ENCODE results near the gene HKDC1.
A peak's percentile ranks its signal among the peaks of the same experiment; 100 is the strongest.
"Not testable (repeated sequence)": the region's sequence is repeated elsewhere in the genome, so short reads cannot be mapped to it uniquely, and the experiment has no call there.

The HKDC1 gene

DNA sequence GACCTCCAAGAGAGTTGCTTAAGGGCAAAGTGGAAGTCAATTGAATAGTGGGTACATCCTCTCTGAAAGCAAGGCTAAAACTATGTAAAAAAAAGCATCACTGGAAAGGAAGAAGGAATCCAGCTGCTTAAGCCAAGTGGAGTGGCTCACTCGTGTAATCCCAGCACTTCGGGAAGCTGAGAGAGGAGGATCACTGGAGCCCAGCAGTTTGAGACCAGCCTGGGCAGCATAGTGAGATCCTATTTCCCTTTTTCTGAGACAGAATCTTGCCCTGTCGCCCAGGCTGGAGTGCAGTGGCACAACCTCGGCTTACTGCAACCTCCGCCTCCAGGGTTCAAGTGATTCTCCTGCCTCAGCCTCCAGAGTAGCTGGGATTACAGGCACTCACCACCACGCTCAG, 64.3 kb downstream of the HKDC1 start:
- not testable (repeated sequence) for DNase-seq

DNA sequence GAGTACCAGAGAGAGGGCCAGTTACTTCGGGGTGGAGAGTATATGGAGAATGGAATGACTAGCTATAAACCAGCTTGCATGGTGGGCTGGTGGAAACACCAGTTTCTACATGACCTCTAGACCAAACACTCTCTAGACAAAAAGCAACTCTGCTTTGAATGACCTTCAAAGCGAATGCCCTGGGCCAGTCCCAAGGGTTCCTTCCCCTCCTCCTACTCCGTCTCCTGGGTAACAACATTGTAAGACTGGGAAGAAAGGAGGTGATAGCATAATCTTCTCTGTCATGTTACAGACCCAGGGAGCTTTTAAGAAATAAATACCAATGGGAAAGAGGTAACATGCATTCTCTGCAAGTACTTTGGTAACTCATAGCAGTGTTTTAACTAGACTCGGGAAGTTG, 65.6 kb downstream of the HKDC1 start:
- no peak for DNase-seq

GRCh38 chr10:69287181-69287580, 67.0 kb downstream of the HKDC1 start:
- peak; percentile 29 to 50 for DNase-seq

- no peak for DNase-seq
Measured at GRCh38 chr10:69290993-69291392, 70.9 kb downstream of the HKDC1 start.

DNA sequence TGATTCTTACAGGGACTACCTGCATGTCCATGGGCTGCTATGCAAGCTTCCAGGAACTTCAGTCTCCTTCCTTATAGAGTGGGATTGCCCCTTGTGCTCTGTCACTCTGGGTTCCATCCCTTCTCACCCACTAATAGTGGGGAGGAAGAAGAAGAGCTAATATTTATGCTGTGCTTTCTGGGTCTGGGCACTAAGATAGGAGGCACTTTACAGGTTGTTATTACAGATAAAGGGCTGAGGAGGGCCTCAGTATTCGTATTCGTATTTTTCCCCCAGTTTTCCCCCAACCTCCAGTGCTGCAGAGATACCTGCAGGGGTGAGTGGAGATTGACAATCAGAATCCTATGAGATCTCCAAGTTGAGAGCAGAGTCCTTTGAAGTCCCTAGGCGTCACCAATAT, 72.3 kb downstream of the HKDC1 start:
- no peak for DNase-seq

DNA sequence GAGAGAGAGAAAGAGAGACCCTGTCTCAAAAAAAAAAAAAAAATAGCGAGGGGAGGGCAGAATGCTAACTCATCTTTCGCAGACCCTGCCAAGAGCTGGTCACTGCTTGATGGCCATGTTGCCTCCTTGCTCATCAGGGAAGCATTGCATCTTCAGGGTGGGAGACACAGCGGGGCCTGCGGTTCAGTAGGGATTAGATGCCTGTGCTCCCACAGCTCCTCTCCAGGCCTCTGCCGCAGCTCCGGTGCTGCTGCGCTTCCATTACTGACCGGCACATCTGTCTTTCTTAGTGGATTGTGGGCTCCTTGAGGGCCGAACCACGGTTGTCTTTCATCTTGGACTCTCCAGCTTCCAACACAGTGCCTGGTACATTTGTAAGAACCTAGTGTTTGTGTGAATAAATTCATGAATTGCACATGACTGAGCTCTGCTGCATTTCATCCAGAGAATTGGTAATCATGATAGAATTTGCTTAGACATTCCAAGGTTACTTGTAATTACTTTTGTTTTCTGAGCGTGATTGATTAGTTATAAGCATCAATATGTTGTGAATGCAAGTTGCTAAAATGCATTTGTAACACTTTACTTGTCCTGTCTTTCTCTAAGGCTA, 75.0 kb downstream of the HKDC1 start:
- DNase-seq, result no peak

DNA sequence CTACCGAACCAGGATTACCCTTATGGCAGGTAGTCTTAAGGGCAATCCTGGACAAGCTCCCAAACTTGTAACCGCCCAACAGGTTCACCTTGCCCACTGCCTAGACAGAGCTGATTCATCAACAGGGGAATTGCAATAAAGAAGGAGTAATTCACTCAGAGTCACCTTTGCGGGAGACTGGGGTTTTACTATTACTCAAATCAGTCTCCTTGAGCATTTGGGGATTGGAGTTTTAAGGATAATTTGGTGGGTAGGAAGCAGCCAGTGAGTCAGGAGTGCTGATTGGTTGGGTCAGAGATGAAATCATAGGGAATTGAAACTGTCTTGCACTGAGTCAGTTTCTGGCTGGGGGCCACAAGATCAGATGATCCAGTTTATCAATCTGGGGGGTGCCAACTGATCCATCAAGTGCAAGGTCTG, 83.5 kb downstream of the HKDC1 start:
- DNase-seq, result no peak

GRCh38 chr10:69306421-69306820, 86.3 kb downstream of the HKDC1 start:
- no peak for DNase-seq

DNA sequence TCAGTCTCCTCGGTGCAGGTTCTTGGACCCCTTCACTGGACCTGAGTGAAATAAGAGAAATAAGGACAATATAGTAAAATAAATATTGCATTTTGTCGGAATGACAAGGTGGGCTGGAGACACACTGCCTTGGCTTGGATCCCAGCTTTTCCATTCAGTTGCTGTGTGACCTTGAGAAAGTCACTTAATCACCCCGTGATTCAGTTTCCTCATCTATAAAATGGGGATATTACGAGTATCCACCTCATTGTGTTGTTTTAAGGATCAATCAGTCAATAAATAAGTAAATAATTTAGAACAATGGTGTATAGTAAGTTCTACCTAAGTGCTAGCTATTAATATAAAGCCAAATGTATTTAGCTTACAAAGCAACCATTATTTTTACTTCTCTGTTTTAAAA, 87.3 kb downstream of the HKDC1 start:
- DNase-seq, result no peak

DNA sequence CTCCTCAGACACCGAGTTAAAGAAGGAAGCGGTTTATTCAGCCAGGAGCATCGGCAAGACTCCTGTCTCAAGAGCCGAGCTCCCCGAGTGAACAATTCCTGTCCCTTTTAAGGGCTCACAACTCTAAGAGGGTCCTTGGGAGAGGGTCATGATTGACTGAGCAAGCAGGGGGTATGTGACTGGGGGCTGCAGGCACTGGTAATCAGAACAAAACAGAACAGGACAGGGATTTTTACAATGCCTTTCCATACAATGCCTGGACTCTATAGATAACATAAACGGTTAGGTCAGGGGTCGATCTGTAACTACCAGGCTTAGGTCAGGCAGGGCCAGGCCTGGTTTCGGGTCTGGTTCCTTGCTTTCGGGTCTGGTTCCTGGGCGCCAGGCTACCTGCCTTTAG, 88.2 kb downstream of the HKDC1 start:
- not testable (repeated sequence) for DNase-seq

- DNase-seq, result no peak
Measured at GRCh38 chr10:69311309-69311708, 91.2 kb downstream of the HKDC1 start.

GRCh38 chr10:69312528-69312927, 92.4 kb downstream of the HKDC1 start:
- DNase-seq, result no peak

GRCh38 chr10:69315100-69315542, 95.0 kb downstream of the HKDC1 start:
- DNase-seq, result no peak

DNA sequence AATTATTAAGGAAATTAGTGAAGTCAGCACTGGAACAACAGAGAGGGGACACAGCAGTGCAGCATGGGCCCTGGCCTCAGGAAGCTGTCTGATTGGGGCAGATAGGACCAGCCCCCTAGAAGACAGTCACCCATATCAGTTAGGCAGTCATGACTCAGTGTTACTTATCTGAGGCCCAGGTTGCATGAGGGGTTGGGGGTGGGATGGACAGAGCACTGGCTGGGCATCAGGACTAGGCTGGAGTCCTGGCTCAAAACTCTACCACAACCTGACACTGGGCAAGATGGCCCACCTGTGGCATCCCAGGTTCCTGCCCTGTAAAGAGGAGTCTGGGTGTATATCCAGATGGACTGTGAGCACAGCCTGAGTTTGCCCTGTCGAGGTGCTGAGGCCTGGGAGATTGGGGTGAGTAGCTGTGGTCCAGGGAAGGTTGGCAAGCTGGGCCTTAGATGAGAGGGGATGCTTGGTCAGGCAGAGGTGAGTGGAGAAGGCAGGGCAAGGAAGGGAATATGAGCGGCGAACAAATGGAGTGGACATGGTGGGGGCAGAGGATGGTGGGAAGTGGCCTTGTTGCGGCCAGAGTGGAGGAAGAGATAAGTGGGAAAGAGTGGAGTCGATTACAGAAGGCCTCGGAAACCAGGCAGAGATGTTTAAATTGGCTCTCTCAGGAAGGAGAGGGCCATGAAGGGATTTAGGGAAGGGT, 95.6 kb downstream of the HKDC1 start:
- no peak for DNase-seq

GRCh38 chr10:69316313-69317059, 96.4 kb downstream of the HKDC1 start:
- DNase-seq, result no peak

Data from NCI-H524 (cell line).